ACC112 (cell line): Measurements from ENCODE around the gene LHCGR.

Source experiments
- H2AFZ ChIP-seq: fragments of 200-600 bp; sonication (generic); one replicate; pipeline ENCODE4 v1.6.0; 2017; ENCODE audit warnings: antibody characterized with exemption, low read length; ENCODE audit not compliant: unreplicated experiment
- H3K27ac ChIP-seq: fragments of 200-600 bp; sonication (generic); 2 replicates; pipeline ENCODE4 v1.5.1; 2014; ENCODE audit warnings: low read depth, mild to moderate bottlenecking, antibody characterized with exemption, low read length, moderate library complexity
- H3K27me3 ChIP-seq: fragments of 200-600 bp; sonication (generic); 2 replicates; pipeline ENCODE4 v1.6.1; 2014; ENCODE audit warnings: mild to moderate bottlenecking, antibody characterized with exemption, low read length, moderate library complexity, mixed read lengths; ENCODE audit not compliant: insufficient read depth
- H3K36me3 ChIP-seq: fragments of 200-600 bp; sonication (generic); 2 replicates; pipeline ENCODE4 v1.6.1; 2016; ENCODE audit warnings: mild to moderate bottlenecking, antibody characterized with exemption, low read length, moderate library complexity, mixed read lengths; ENCODE audit not compliant: insufficient read depth
- H3K4me1 ChIP-seq: fragments of 200-600 bp; sonication (generic); one replicate; pipeline ENCODE4 v1.6.1; 2016; ENCODE audit warnings: low read length, mixed read lengths; ENCODE audit not compliant: insufficient read depth, unreplicated experiment, control insufficient read depth
- H3K4me3 ChIP-seq: fragments of 200-600 bp; sonication (generic); 2 replicates; pipeline ENCODE4 v1.5.1; 2014; ENCODE audit warnings: mild to moderate bottlenecking, low read depth, low read length
- H3K79me2 ChIP-seq: fragments of 200-600 bp; sonication (generic); one replicate; pipeline ENCODE4 v1.6.0; 2016; ENCODE audit warnings: low read length; ENCODE audit not compliant: control insufficient read depth, unreplicated experiment, insufficient read depth

LHCGR gene

GRCh38 chr2:48693066-48693465 is 62.5 kb downstream of the LHCGR start:
- no peak overlapping the region for H3K4me3 ChIP-seq
- no peaks in the 10 kb centered on the region for H3K36me3 ChIP-seq
- no peaks in the 10 kb centered on the region for H3K79me2 ChIP-seq
- H2AFZ ChIP-seq: no peak overlapping the region
- H3K27me3 ChIP-seq: peaks cover 24% of the 10 kb centered on the region
- no peaks in the 10 kb centered on the region for H3K4me1 ChIP-seq
- H3K27ac ChIP-seq: no peak overlapping the region

GRCh38 chr2:48691935-48692691 is 63.4 kb downstream of the LHCGR start:
- Histone ChIP-seq H3K4me1 (no peaks in the 10 kb centered on the region), H2AFZ (no peak overlapping the region), H3K36me3 (no peaks in the 10 kb centered on the region), H3K27ac (no peak overlapping the region), H3K79me2 (no peaks in the 10 kb centered on the region), H3K27me3 (peaks cover 31% of the 10 kb centered on the region), H3K4me3 (no peak overlapping the region)

- Histone ChIP-seq H3K27ac (no peak overlapping the region), H3K4me3 (no peak overlapping the region), H3K36me3 (no peaks in the 10 kb centered on the region), H3K79me2 (no peaks in the 10 kb centered on the region), H3K4me1 (no peaks in the 10 kb centered on the region), H3K27me3 (peaks cover 28% of the 10 kb centered on the region), H2AFZ (no peak overlapping the region)
These were observed 70.4 kb downstream of the LHCGR start for GRCh38 chr2:48685126-48685525.

GRCh38 chr2:48677450-48677849 is 78.1 kb downstream of the LHCGR start:
- Histone ChIP-seq H3K27ac (no peak overlapping the region), H3K27me3 (peaks cover 6% of the 10 kb centered on the region; the same call in 1 of the 2 replicates), H3K4me3 (no peak overlapping the region), H2AFZ (no peak overlapping the region), H3K79me2 (no peaks in the 10 kb centered on the region), H3K36me3 (no peaks in the 10 kb centered on the region), H3K4me1 (no peaks in the 10 kb centered on the region)

GRCh38 chr2:48674933-48675332 is 80.6 kb downstream of the LHCGR start:
- 0 out of 2 replicates have a peak, but pooled peaks cover 3% of the 10 kb centered on the region for H3K27me3 ChIP-seq
- no peaks in the 10 kb centered on the region for H3K79me2 ChIP-seq
- H3K27ac ChIP-seq: no peak overlapping the region
- peak overlapping the region; percentile 41 for H2AFZ ChIP-seq
- no peak overlapping the region for H3K4me3 ChIP-seq
- no peaks in the 10 kb centered on the region for H3K36me3 ChIP-seq
- no peaks in the 10 kb centered on the region for H3K4me1 ChIP-seq

GRCh38 chr2:48673581-48673980 is 81.9 kb downstream of the LHCGR start:
- Histone ChIP-seq H3K36me3 (no peaks in the 10 kb centered on the region), H3K4me3 (no peak overlapping the region), H3K27me3 (no peaks in the 10 kb centered on the region), H3K4me1 (no peaks in the 10 kb centered on the region), H2AFZ (no peak overlapping the region), H3K79me2 (no peaks in the 10 kb centered on the region), H3K27ac (no peak overlapping the region)

- Histone ChIP-seq H3K4me1 (no peaks in the 10 kb centered on the region), H3K4me3 (peak overlapping the region; percentile 34; the same call in 1 of the 2 replicates), H2AFZ (no peak overlapping the region), H3K36me3 (no peaks in the 10 kb centered on the region), H3K79me2 (no peaks in the 10 kb centered on the region), H3K27me3 (no peaks in the 10 kb centered on the region), H3K27ac (no peak overlapping the region)
These were observed 86.5 kb downstream of the LHCGR start for GRCh38 chr2:48668992-48669391.

GRCh38 chr2:48651158-48651790 is 104.2 kb downstream of the LHCGR start:
- Histone ChIP-seq H2AFZ (peak overlapping the region; percentile 37), H3K79me2 (no peaks in the 10 kb centered on the region), H3K36me3 (no peaks in the 10 kb centered on the region), H3K4me3 (no peak overlapping the region), H3K27ac (no peak overlapping the region), H3K27me3 (no peaks in the 10 kb centered on the region), H3K4me1 (peaks cover 7% of the 10 kb centered on the region)

GRCh38 chr2:48638261-48638660 is 117.3 kb downstream of the LHCGR start:
- peaks cover 26% of the 10 kb centered on the region for H3K27me3 ChIP-seq
- no peaks in the 10 kb centered on the region for H3K79me2 ChIP-seq
- H3K36me3 ChIP-seq: no peaks in the 10 kb centered on the region
- no peak overlapping the region for H3K4me3 ChIP-seq
- no peak overlapping the region for H2AFZ ChIP-seq
- no peaks in the 10 kb centered on the region for H3K4me1 ChIP-seq
- no peak overlapping the region for H3K27ac ChIP-seq
